Activated CD4-positive, alpha-beta T cell treated with anti-CD3 and anti-CD28 coated beads, Interleukin-2, amount 10 ng/mL, durations not matched to agents 24 days and 14 days (primary cell): ENCODE measurements around the gene NOL6. TPM values are rescaled to one million over a fixed set of nuclear protein-coding genes. Genes with fewer than 3 reads are reported as not detected.
A peak's percentile ranks its signal among the peaks of the same experiment; 100 is the strongest.
"Not testable (repeated sequence)": the region's sequence is repeated elsewhere in the genome, so short reads cannot be mapped to it uniquely, and the experiment has no call there.

ENCODE experiments used
- DNase-seq: peaks from one replicate; pipeline ENCODE4 v3.0.0; 2022
- H3K27ac Mint-ChIP-seq: one replicate; pipeline ENCODE4 v1.8.0; 2022; ENCODE audit warnings: mild to moderate bottlenecking, mixed read lengths
- H3K27me3 Mint-ChIP-seq: one replicate; pipeline ENCODE4 v1.8.0; 2022; ENCODE audit warnings: mixed read lengths
- H3K36me3 Mint-ChIP-seq: one replicate; pipeline ENCODE4 v1.8.0; 2022; ENCODE audit warnings: low read depth, mild to moderate bottlenecking, mixed read lengths
- H3K4me1 Mint-ChIP-seq: one replicate; pipeline ENCODE4 v1.8.0; 2021; ENCODE audit warnings: mixed read lengths
- H3K4me3 Mint-ChIP-seq: one replicate; pipeline ENCODE4 v1.8.0; 2022; ENCODE audit warnings: mild to moderate bottlenecking, moderate library complexity, mixed read lengths
- H3K9me3 Mint-ChIP-seq: one replicate; pipeline ENCODE4 v1.8.0; 2021; ENCODE audit warnings: mixed read lengths
- intact Hi-C: fragments of 100-400 bp; cut with micrococcal nuclease; formaldehyde crosslinking; loops from one replicate; pipeline ENCODE4 v1.15.1; 2023
- total RNA-seq: library from RNA; stranded (reverse); gene quantifications from 2 replicates; pipeline ENCODE4 v1.2.3, GENCODE V29; 2022

The NOL6 gene
- total RNA-seq, 1 donor from 2014 or later: 86.7 TPM

GRCh38 chr9:33467526-33467925, 6.2 kb downstream of the NOL6 start:
- no peak overlapping the region for H3K4me3 Mint-ChIP-seq
- H3K27me3 Mint-ChIP-seq: no peaks in the 10 kb centered on the region
- no peaks in the 10 kb centered on the region for H3K9me3 Mint-ChIP-seq
- H3K4me1 Mint-ChIP-seq: peaks cover 10% of the 10 kb centered on the region
- intact Hi-C loops: loop anchor here (2.0 kb wide), 3 partner anchors 53 to 181 kb away; no protein-coding TSS in a partner anchor
- H3K36me3 Mint-ChIP-seq: peaks cover 79% of the 10 kb centered on the region
- DNase-seq: no peak
- H3K27ac Mint-ChIP-seq: no peak overlapping the region

GRCh38 chr9:33466565-33467495, 6.9 kb downstream of the NOL6 start:
- Mint-ChIP-seq H3K9me3 (no peaks in the 10 kb centered on the region), H3K36me3 (peaks cover 77% of the 10 kb centered on the region), H3K27me3 (no peaks in the 10 kb centered on the region), H3K4me1 (peaks cover 6% of the 10 kb centered on the region), H3K4me3 (no peak overlapping the region), H3K27ac (no peak overlapping the region)
- intact Hi-C loops: loop anchor here (1.0 to 2.0 kb wide), 4 partner anchors 52 to 180 kb away; no protein-coding TSS in a partner anchor
- DNase-seq: peak; percentile 94

- H3K36me3 Mint-ChIP-seq: peaks cover 77% of the 10 kb centered on the region
- no peaks in the 10 kb centered on the region for H3K9me3 Mint-ChIP-seq
- no peak overlapping the region for H3K4me3 Mint-ChIP-seq
- no peak overlapping the region for H3K27ac Mint-ChIP-seq
- no peaks in the 10 kb centered on the region for H3K4me1 Mint-ChIP-seq
- intact Hi-C loops: loop anchor here (1.0 to 2.0 kb wide), 4 partner anchors 51 to 179 kb away; no protein-coding TSS in a partner anchor
- no peaks in the 10 kb centered on the region for H3K27me3 Mint-ChIP-seq
- DNase-seq: no peak
Measured at GRCh38 chr9:33465596-33466564, 7.8 kb downstream of the NOL6 start.

- no peaks in the 10 kb centered on the region for H3K4me1 Mint-ChIP-seq
- no peak overlapping the region for H3K27ac Mint-ChIP-seq
- H3K4me3 Mint-ChIP-seq: no peak overlapping the region
- DNase-seq: no peak
- intact Hi-C loops: no loop called here
- no peaks in the 10 kb centered on the region for H3K9me3 Mint-ChIP-seq
- H3K27me3 Mint-ChIP-seq: no peaks in the 10 kb centered on the region
- H3K36me3 Mint-ChIP-seq: peaks cover 76% of the 10 kb centered on the region
Measured at GRCh38 chr9:33465096-33465495, 8.6 kb downstream of the NOL6 start.

GRCh38 chr9:33464045-33464636, 9.6 kb downstream of the NOL6 start:
- no peak for DNase-seq
- peaks cover 68% of the 10 kb centered on the region for H3K36me3 Mint-ChIP-seq
- no peaks in the 10 kb centered on the region for H3K27me3 Mint-ChIP-seq
- H3K9me3 Mint-ChIP-seq: no peaks in the 10 kb centered on the region
- no peak overlapping the region for H3K27ac Mint-ChIP-seq
- no peak overlapping the region for H3K4me3 Mint-ChIP-seq
- peaks cover 1% of the 10 kb centered on the region for H3K4me1 Mint-ChIP-seq
- intact Hi-C loops: no loop called here

- H3K9me3 Mint-ChIP-seq: no peaks in the 10 kb centered on the region
- peaks cover 10% of the 10 kb centered on the region for H3K4me1 Mint-ChIP-seq
- peaks cover 68% of the 10 kb centered on the region for H3K36me3 Mint-ChIP-seq
- H3K4me3 Mint-ChIP-seq: no peak overlapping the region
- no peak overlapping the region for H3K27ac Mint-ChIP-seq
- no peaks in the 10 kb centered on the region for H3K27me3 Mint-ChIP-seq
- DNase-seq: no peak
- intact Hi-C loops: no loop called here
Measured at GRCh38 chr9:33463151-33463550, 10.6 kb downstream of the NOL6 start.

- Mint-ChIP-seq H3K27ac (no peak overlapping the region), H3K9me3 (no peaks in the 10 kb centered on the region), H3K36me3 (peaks cover 59% of the 10 kb centered on the region), H3K4me3 (no peak overlapping the region), H3K4me1 (peaks cover 21% of the 10 kb centered on the region), H3K27me3 (no peaks in the 10 kb centered on the region)
- DNase-seq: no peak
- intact Hi-C loops: no loop called here
Measured at GRCh38 chr9:33461492-33461891, 12.2 kb downstream of the NOL6 start.

GRCh38 chr9:33460854-33461253, 12.9 kb downstream of the NOL6 start:
- no peak for DNase-seq
- Mint-ChIP-seq H3K27ac (no peak overlapping the region), H3K27me3 (no peaks in the 10 kb centered on the region), H3K4me1 (peaks cover 26% of the 10 kb centered on the region), H3K4me3 (no peak overlapping the region), H3K9me3 (no peaks in the 10 kb centered on the region), H3K36me3 (peaks cover 55% of the 10 kb centered on the region)
- intact Hi-C loops: no loop called here

GRCh38 chr9:33459115-33459514, 14.6 kb downstream of the NOL6 start:
- DNase-seq: no peak
- intact Hi-C loops: no loop called here
- H3K4me3 Mint-ChIP-seq: no peak overlapping the region
- no peaks in the 10 kb centered on the region for H3K27me3 Mint-ChIP-seq
- H3K9me3 Mint-ChIP-seq: no peaks in the 10 kb centered on the region
- H3K4me1 Mint-ChIP-seq: peaks cover 36% of the 10 kb centered on the region
- peaks cover 38% of the 10 kb centered on the region for H3K36me3 Mint-ChIP-seq
- peak overlapping the region; percentile 67 for H3K27ac Mint-ChIP-seq

GRCh38 chr9:33458444-33458843, 15.3 kb downstream of the NOL6 start:
- peak; percentile 75 for DNase-seq
- H3K36me3 Mint-ChIP-seq: peaks cover 33% of the 10 kb centered on the region
- H3K27me3 Mint-ChIP-seq: no peaks in the 10 kb centered on the region
- no peaks in the 10 kb centered on the region for H3K9me3 Mint-ChIP-seq
- H3K27ac Mint-ChIP-seq: peak overlapping the region; percentile 83
- peaks cover 42% of the 10 kb centered on the region for H3K4me1 Mint-ChIP-seq
- intact Hi-C loops: no loop called here
- peak overlapping the region; percentile 48 for H3K4me3 Mint-ChIP-seq

GRCh38 chr9:33455945-33456344, 17.8 kb downstream of the NOL6 start:
- DNase-seq: peak; percentile 73
- intact Hi-C loops: no loop called here
- peaks cover 54% of the 10 kb centered on the region for H3K4me1 Mint-ChIP-seq
- H3K4me3 Mint-ChIP-seq: peak overlapping the region; percentile 37
- H3K9me3 Mint-ChIP-seq: no peaks in the 10 kb centered on the region
- H3K27ac Mint-ChIP-seq: peak overlapping the region; percentile 51
- no peaks in the 10 kb centered on the region for H3K27me3 Mint-ChIP-seq
- peaks cover 12% of the 10 kb centered on the region for H3K36me3 Mint-ChIP-seq

GRCh38 chr9:33455456-33455855, 18.3 kb downstream of the NOL6 start:
- H3K27me3 Mint-ChIP-seq, intact Hi-C loops, H3K9me3 Mint-ChIP-seq, H3K4me3 Mint-ChIP-seq, DNase-seq: not testable (repeated sequence)
- H3K4me1 Mint-ChIP-seq: peaks cover 54% of the 10 kb centered on the region
- H3K27ac Mint-ChIP-seq: peak overlapping the region; percentile 51
- H3K36me3 Mint-ChIP-seq: peaks cover 10% of the 10 kb centered on the region

- intact Hi-C loops, DNase-seq, H3K27me3 Mint-ChIP-seq, H3K4me3 Mint-ChIP-seq, H3K36me3 Mint-ChIP-seq, H3K9me3 Mint-ChIP-seq: not testable (repeated sequence)
- Mint-ChIP-seq H3K27ac (peak overlapping the region; percentile 65), H3K4me1 (peaks cover 54% of the 10 kb centered on the region)
Measured at GRCh38 chr9:33454661-33455026, 19.1 kb downstream of the NOL6 start.
